Activated T-cell treated with anti-CD3 and anti-CD28 coated beads, Interleukin-2, amount 50 U/mL, for 48 hours (primary cell): ENCODE results near the gene VAPA.

Experiments used
- DNase-seq, 2 experiments: peaks; one replicate each; pipeline ENCODE4 v3.0.0-alpha.2; 2020

VAPA gene

DNA sequence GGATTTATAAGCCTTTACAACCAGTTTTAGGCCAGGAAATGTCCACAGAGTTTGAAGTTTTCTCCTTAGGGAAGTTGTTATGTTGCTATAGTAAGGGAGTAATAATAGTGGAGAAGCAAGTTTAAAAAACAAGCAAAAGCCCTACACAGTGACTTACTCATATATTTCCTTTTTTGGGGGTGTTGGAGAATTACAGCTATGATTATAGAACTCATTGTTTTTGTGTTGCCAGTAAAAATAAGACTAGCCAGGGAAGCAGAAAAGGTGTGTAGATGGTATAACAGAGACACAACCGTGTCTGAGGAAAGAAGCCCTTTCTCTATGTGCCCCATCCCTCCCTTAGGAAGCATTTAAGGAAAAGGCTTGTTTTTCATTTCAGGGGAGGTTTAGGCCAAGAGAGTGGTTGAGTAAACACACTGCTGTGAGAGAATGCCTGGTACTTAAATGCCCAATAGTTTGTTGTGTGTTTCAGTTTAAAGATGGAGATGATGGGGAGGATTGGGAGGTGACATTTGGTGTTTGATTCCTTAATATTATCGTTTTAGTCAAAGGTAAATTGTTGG is 2.3 kb downstream of the VAPA start:
- no peak for DNase-seq

DNA sequence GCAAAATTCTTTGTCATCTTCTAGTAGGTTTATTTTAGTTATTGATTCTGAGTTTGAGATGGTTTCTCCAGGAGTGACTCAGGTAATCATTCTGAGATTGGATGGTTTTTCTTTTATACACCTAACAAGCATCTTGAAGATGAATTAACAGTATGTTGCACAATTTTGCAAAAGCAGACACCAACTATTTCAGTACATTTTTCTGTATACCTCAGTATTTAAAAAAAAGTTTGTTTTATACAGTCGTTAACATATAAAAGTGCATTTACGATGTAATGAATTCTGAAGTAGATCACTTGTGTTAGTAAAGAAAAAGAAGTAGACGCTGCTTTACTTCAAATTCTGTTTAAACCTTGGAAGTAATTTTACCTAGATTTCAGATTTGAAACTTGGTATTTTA is 3.0 kb downstream of the VAPA start:
- DNase-seq = no peak

DNA sequence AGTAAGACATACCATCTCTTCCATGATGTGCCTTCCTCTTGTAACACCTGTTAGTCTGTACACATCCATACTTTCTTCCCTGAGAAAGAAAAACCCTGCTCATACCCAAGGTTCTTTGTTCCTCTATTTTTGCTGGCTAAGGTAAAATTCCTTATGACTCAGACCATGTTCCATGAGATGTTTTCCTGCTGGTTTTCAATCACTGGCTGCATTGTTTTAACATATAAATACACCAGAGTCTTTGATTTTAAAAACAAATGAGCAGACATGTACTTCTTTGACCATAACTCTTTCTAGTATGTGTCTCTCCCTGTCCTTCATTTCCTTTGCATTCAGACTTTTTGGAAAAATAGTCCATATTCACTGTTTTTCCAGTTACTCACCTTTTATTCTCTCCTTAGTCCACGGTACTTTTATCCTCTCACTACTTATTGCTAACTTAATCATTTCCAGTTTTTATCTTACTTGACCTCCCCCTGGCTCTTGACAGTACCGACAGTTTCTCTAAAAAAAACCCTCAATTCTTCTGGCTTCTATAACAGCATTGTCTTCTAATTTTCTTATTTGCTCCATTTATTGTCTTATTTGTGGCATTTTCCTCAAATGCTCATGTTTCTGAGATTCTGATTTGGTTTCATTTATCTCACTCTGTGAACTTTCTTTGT is 4.3 kb downstream of the VAPA start:
- DNase-seq = no peak

DNA sequence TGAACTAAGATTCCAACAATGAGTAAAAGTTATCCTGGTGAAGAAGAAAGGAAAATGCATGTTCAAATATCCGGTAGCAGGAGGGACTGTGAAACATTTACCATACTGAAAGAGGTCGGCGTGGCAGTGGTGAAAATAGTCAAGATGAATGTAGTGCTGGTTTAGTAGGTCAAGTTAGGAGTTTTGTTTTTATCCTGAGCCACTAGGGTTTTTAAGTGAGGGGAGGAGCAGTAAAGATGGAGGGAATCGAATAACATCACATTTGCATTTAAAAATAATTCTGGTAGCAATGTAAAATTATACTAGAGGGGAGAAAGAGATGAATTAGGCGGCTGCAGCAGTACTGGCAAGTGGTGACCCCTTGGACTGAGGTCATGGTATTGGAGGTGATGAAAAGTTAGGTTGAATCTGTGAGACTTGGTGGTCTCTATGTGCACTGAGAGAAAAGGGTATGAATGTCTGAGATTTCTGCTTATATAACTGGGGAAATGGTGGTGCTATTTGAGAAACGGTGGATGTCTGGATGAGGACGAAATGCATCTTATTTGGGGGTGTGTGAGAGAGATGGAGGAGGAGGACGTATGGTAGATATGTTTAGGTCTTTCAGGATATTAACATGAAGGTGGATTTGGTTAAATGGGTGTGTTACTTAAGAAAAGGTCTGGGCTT is 5.9 kb downstream of the VAPA start:
- no peak for DNase-seq

DNA sequence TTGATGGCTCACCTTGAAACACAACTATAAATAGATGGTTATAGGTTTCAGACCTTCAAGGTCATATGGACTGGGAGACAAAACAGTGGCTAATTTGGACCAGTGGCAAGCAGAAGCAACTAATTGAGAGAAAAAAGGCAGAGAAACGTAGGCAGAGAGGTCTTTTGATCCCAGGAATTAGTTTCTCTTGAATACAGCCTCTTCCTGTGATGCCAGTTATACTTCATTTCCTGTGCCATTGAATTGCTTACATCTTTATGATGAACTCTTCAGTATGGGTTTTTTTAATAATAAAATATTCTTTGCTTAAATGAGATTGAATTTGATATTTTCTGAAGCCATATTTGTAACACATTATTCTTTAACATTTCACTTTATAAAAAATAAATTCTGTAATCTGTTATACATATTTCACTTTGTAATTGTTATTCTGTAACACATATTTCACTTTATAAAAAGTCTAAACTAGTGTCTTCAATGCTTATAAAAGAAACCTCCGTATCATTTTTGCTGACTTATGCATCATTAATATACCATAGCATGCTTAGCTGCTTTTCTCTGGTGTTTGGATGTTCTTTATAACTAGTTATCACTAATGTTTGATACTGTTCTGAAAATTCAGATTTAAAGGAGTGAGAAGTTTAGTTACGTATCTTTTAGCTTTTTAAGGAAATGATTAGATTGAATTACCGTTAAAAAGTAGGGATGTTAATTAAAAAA is 8.9 kb downstream of the VAPA start:
- no peak for DNase-seq

DNA sequence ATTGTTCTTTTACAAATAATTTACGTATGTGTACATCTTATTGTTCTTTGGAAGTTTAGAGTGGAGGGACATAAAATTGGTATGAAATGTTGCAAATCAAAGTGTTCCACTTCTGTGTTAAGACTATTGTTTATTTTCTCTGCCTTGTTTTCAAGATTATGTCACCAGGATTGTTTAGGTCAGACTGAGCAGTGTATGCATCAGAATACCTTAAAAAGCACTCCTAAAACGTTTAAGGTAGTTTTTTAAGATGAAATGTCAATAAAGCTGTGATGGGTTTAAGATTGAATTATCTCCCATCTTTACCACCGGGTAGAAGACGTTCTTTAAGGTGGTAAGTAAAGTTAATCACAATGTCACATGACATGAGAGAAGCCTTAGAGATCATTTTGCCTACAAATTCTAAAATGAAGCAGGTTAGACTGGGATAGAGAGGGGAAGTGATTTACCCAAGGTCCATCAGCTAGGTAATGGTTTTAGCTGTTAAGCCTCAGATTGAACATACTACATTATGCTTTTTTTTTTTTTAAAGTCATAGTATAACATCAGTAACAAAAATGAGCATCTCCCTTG is 10.6 kb downstream of the VAPA start:
- no peak for DNase-seq

DNA sequence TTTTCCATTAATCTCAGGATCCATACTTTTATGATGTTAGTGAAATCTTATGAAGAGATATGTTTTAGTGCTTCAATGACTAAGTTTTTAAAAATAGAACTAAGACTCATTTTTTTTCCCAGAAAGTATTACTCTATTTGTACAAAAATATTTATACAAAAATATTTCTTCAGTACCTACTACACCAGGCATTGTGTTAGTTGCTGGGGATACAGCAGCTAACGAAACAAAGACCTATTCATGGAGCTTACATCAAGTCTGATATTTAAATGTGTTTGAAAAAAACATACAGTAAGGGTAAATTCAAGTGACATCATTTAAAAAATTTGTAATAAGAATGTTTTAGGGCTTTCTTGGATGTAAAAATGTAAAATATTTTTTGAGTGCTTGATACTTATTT is 11.6 kb downstream of the VAPA start:
- DNase-seq = no peak

DNA sequence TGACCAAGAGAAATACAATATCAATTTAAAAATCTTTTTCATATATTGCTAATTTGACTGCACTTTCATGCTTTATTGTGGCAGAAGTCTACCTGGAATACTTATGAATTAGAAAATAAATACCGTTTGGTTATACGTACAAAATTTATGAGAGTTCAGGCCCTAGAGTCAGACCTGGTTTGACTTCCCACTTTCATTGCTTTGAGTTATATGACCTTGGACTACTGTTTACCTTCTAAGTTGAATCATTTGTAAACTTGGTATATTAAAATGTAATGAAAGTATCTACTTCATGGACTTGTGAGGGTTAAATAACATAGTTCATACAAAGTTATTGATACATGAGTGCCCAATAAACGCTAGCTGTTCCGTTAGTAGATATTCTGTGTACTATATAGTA is 12.0 kb downstream of the VAPA start:
- DNase-seq = no peak

DNA sequence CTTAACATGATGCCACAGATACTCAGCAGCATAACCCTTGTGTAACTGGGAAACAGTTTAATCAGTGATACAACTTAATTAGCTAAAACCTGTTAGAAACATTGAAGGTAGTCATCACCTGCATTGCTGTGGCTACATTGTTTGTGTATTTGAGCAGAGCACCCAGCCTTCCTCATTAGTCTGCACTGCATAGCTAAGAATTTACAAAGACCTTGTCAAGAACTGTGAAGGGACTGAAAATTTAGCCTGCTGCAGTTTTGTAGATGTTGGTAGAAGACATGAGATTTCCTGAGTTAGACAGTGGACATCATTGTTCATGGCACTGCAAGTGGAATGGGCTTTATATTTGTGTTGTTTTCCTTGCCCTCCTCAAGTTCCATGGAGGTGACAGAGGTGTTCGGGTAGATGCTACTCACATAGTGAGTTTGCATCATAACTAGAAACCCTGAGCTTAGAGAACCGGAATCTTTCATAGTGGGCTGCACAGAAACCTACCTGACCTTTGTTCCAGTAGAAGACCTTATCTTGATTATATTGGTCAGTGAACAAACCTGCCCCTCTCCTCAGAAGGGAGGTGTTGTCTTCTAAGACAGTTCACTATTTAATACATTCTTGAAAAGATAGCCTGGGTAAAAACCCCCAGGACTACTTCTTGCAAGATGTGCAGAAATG is 12.5 kb downstream of the VAPA start:
- no peak for DNase-seq

DNA sequence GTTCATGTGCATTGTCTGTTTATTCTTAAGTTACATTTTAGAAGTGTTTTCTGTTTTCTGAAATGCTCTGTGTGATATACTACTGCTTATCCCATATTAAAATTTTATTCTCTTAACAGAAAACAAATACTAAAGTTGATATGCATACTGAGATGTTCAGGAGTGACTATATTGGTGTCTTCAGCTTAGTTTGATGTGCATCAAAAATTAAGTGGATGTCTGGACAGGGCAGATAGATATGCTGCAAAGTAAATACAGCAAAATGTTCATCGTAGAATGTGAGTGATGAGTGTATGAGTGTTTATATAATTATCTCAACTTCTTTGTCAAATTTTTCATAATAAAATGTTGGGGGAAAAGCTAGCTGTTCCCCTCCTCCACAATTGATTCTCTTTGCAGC is 13.2 kb downstream of the VAPA start:
- DNase-seq = no peak

DNA sequence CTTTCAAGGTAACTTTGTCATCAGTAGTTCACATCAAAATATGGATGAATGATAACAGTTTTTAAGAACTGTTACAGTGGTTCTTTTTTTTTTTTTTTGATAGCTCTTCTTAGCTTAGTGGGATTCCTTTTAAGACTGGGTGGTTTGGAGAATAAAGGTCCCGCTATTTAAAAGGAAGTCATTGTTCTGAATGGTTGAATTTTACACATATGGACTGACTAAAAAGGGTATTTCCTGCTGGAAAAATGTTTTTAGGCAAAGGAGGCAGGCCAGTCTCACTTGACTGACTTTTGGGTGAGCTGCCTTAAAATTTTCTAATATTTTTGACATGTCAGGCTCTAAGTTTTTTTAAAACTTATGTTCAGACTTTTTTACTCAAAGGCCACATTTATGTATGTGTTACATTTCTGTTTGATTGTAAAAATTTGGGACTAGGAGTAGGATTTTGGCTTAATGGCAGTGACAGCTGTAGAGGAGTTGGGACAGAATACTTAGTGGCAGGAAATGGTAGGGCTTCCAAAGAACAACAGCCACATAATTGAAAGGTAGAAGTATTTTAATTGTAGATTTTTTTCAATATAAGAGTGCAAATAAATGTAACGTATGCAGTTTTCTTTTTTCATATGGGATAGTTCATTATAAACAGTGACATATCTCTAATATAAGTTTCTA is 13.7 kb downstream of the VAPA start:
- DNase-seq = no peak

DNA sequence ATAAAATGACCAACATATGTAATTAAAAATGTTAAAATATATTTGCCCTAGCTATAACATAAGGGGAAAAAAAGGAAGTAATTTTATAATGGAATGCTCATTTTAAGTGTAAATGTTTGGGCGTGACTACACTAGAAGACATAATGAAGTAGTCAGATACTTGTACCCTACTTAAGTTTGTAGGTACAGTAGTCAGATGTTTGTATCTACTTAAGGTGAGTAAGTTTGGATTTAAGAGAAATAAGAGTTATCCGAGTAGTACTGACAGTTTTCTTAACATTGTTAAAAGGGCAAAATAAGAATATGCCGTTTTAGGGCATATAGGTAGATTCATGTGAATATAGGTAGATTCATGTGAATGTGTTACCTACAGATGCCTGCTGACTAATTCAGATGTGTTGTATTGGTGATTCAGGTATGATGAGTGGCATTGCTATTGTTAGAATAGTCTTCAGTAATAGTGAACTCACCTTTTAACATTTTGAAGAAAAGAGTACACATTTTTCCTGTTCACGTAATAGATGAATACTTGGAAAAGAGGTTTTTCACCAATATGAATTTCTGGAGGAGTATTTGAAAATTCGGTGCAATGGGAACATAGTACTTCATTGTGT is 14.9 kb downstream of the VAPA start:
- no peak for DNase-seq

DNA sequence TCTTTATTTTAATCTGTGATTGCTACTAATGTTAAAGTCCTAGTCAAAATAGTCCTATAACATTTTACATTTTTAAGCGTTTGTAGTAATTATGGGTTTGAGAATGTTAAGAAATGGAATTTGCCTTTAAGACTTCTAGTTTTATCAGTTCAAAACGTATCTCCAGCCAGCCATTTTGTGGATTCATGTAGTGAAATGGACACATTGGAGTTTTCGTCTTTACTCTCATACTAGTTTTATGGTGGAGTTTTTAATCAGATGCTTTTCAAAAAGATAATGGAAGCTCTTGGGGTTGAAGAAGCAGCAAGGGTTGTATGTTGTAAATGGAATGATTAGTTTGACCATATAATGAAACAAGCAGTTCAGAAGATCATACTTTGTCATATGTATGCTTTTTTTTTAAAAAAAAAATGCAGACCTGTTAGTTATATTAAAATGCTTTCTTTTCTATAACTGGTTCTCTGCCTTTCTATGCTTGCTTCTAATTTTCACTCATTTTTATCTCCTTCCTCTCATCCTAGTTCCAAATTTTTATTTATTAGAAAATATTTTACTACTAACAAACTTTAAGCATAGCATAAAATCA is 16.6 kb downstream of the VAPA start:
- DNase-seq = no peak

DNA sequence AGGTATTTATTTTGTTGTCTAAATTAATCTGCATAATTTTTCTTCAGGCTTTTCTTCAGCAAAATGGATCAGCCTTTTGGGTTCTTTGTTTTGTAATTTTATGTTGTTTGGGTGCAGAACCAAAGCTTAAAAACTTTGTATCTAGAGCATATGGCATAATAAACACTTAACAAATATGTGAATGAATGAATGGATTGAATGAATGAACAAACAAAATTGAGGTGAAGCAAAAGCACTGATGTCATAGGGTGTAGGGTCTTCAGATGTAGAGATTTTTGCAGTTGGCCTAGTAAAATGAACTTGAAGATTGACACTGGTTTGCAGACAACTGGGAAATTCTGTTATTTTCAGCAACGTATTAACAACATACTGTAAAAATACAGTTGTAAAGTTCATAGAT is 17.3 kb downstream of the VAPA start:
- no peak for DNase-seq

DNA sequence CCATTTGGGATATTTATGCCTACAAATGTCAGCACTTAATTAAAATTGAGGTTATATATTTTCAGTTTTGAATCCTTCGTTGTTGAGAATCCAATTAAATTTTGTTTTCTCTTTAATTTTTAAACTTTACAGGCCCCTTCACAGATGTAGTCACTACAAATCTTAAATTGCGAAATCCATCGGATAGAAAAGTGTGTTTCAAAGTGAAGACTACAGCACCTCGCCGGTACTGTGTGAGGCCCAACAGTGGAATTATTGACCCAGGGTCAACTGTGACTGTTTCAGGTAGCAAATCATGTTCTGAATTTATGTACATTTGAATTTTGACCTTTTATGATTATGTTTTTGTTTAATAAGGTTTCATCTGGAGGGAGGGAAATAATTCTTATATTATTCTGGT is 17.9 kb downstream of the VAPA start:
- no peak for DNase-seq

DNA sequence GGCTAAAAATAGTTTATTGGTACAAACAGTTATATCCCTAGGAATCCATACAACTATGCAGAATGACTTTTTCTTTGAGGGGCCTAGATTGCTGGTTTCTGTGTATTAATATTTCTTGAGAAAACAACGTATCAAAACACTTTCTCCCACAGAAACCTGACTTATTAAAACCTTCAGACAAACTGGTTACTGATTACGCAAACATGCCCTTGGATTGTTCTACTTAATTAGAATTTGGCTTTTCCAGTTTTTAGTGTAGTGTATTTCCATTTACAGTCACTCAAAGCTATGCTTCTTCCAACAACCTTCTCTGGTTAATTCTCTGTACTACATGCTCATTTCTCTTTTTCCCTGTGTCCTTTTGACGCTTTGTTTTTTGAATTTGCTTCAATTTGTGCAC is 20.0 kb downstream of the VAPA start:
- DNase-seq = no peak

DNA sequence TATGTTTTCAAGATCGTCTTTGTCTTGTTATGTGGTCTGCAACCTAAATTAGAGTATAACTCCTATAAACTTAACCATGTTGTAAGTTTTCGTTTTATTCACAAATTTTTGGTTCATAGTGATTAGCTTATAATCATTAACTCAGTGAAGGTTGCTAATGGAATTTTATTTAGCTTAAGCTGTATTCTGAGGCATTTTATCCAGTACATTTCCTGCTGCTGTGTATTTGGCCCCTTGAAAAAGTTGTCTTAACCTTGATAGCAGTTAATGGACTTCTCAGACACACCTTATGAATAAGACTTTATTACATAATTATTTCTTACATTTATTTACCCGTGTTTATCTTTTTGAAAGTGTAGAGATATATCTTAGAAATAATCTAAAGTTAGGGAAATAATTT is 20.5 kb downstream of the VAPA start:
- DNase-seq = no peak

DNA sequence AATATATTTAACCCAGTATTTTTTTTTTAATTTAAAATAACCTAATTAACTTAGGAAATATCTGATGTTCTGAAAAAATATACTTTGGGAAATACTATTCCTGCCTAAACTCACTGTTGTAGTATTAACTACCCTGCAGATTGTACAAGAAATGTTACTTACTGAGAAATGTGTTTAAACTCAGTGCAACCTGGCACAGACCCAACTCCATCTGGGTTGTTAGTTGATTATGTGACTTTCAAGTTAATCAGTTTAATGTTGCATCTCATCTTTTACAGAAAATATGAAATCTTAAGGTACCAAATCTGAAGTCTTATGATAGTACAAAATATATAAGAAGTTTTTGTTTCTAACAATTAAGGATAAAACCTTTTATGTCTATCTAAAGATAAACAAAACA is 27.3 kb downstream of the VAPA start:
- DNase-seq = no peak

DNA sequence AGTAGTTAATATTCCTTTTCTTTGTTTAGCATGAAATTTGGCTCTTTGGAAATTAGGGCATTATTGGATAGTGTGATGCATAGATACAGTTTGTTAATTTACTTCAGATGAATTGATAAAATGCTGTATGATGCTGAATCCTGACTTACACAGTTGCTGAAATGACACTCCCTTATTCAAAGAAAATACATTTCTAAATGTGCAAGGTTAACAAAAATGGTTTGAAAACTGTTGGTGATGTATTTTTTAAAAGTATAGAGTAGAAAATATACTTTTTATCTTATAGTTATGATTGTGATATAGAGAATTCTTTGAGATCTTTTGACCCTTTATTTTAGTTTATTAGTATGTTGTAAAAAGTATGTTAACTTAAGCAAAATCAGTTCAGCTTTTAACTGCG is 27.8 kb downstream of the VAPA start:
- DNase-seq = no peak

DNA sequence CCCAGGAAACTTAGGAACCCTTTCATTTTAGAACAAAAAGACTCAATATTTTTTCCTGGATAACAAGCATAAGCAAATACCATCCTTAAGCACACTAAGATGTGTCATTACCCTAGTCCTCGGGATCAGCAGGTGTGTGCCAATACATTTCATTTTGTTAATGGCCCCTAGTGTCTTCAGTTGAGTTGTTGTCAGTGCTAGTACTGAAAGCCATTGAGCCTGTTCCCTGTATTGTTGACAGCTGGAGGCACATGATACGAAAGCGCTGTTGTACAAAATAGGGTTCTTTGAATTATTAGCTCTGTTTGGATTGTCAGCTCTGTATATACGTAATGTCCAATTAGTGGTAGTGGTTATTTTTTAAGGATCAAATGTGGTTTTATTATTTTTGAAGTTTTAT is 29.5 kb downstream of the VAPA start:
- no peak for DNase-seq

DNA sequence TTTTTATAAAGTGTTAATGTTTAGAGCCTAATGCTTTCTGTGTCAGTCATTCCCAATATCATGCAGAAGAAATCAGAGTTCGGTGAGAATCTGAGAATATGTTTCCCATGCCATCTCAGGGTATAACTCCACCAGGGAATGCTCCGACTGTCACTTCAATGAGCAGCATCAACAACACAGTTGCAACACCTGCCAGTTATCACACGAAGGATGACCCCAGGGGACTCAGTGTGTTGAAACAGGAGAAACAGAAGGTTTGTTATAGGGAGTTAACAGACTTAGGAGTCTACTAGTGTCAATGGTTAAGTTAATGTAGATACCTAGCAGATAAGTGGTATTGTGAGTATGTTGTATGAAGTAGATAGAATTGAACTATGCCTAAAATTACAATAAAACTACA is 31.0 kb downstream of the VAPA start:
- DNase-seq = no peak

DNA sequence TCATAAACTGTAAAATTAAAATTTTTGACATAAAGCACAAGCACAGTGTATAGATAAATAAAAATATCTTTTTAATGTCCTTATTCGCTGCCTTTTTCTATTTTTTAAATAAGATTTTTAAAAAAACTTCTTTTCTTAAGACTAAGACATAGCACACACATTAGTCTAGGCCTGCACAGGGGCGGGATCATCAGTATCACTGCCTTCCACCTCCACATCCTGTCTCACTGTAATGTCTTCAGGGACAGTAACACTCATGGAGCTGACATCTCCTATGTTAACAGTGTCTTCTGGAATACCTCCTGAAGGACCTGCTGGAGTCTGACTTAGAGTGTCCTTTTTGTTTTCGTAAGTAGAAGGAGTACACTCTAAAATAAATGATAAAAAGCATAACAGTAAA is 33.0 kb downstream of the VAPA start:
- DNase-seq = no peak
